Measurements from ENCODE around the gene PRKCG. TPM values are rescaled to one million over a fixed set of nuclear protein-coding genes. Genes with fewer than 3 reads are reported as not detected.

The PRKCG gene
- total and polyA plus RNA-seq, 4 experiments from 2014 or later = 0.06 TPM; not detected in 3

GRCh38 chr19:53927739-53928138 is 45.7 kb downstream of the PRKCG start:
- Histone ChIP-seq H3K4me1 (ENCODE audit: insufficient read depth, low read length) (no peaks in the 10 kb centered on the region), H3K36me3 (ENCODE audit: insufficient read depth, low read length) (no peaks in the 10 kb centered on the region), H3K4me3 (ENCODE audit: low read length in 2 of 2) (no peak overlapping the region), H3K9me3 (ENCODE audit: control insufficient read depth in 1 of 2, low read length in 2 of 2) (no peaks in the 10 kb centered on the region), H3K27me3 (ENCODE audit: insufficient read depth, low read length) (no peaks in the 10 kb centered on the region), H3K27ac (ENCODE audit: low read depth, low read length) (no peak overlapping the region)
- Mint-ChIP-seq H3K9me3 (peaks cover 0 to 12% (median 2%) of the 10 kb centered on the region in 8 donors), H3K36me3 (no peaks in the 10 kb centered on the region), H3K4me3 (peak overlapping the region in 1 of 8 donors; percentile 58), H3K4me1 (no peaks in the 10 kb centered on the region), H3K27ac (peak overlapping the region in 1 of 7 donors; percentile 78), H3K27me3 (peaks cover 6 to 9% of the 10 kb centered on the region in 2 donors)
- CTCF ChIA-PET (ENCODE audit: partially characterized antibody) = no interaction called here
- POLR2A ChIA-PET (ENCODE audit: partially characterized antibody) = interaction anchor here (0.6 kb wide), 1 partner anchor 42 kb away, joined by 4 read pairs; no protein-coding TSS in a partner anchor
- intact Hi-C loops (cut with micrococcal nuclease) = loop anchor here (1.0 kb wide), 1 partner anchor 24 kb away; no protein-coding TSS in a partner anchor
- DNase-seq = peak in 3 of 5 donors; percentile 22 to 28 (median 26)

DNA sequence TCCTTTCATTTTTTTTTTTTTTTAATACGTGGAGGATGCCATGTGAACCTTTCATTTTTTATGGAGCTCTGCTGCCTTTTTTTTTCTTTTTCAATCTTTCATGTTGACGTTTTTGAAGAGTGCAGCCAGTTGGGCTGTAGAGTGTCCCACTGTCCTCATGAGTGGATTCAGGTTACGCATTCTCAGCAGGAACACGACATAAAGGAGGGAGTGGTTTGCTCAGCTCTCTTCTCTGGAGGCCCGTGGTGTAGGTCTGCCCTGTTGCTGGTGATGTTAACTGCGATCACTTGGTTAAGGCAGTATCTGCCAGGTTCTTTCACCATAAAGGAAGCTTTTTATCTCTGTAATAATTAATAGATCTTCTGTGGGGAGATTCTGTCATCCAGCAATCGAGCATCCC is 54.0 kb downstream of the PRKCG start:
- H3K4me1 ChIP-seq (ENCODE audit: insufficient read depth, low read length) = no peaks in the 10 kb centered on the region
- peaks cover 7 to 21% of the 10 kb centered on the region in 2 donors for H3K27me3 Mint-ChIP-seq
- peaks cover 0 to 5% (median 0%) of the 10 kb centered on the region in 8 donors for H3K9me3 Mint-ChIP-seq
- no peaks in the 10 kb centered on the region for H3K9me3 ChIP-seq (ENCODE audit: control insufficient read depth in 1 of 2, low read length in 2 of 2)
- H3K27ac ChIP-seq (ENCODE audit: low read depth, low read length) = no peak overlapping the region
- ChIA-PET POLR2A (ENCODE audit: partially characterized antibody) (no interaction called here), CTCF (ENCODE audit: partially characterized antibody) (interaction anchor here (1.3 kb wide), 1 partner anchor 143 kb away, joined by 3 read pairs; no protein-coding TSS in a partner anchor)
- H3K4me1 Mint-ChIP-seq = no peaks in the 10 kb centered on the region
- H3K36me3 Mint-ChIP-seq = no peaks in the 10 kb centered on the region
- H3K4me3 Mint-ChIP-seq = no peak overlapping the region
- H3K27ac Mint-ChIP-seq = no peak overlapping the region
- DNase-seq = no peak
- intact Hi-C loops (cut with micrococcal nuclease) = no loop called here
- H3K4me3 ChIP-seq (ENCODE audit: low read length in 2 of 2) = no peak overlapping the region
- H3K36me3 ChIP-seq (ENCODE audit: insufficient read depth, low read length) = no peaks in the 10 kb centered on the region
- H3K27me3 ChIP-seq (ENCODE audit: insufficient read depth, low read length) = no peaks in the 10 kb centered on the region

DNA sequence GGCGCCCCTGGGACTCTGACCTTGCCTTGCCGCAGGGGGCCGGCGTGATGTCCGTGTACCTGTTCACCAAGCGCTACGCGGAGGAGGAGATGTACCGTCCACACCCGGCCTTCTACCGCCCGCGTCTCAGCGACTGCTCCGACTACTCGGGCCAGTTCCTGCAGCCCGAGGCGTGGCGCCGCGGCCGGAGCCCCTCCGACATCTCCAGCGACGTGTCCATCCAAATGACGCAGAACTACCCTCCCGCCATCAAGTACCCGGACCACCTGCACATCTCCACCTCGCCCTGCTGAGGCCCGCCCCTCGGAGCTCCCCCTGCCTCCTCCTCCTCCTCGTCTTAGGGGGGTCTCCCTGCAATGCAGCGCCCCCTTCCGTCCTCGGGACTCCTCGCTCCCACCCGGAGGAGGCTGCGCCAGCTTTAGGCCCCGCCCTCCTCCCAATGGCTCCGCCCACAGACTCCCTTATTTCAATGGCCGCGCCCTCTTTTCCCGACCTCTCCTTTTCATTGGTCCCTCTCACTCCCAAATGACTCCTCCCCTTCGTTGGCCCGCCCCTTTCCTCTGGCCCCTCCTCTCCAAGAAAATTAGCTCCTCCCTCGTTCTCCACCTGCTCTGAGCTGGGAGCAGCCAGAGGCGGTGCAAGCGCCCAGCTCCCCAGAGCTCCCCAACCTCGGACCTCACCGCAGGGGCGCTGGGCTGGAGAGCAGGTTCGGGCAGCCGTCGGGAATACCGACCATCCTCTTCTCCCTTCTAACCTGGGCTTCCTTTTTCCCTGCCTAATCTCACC is 60.2 kb downstream of the PRKCG start:
- Histone ChIP-seq H3K36me3 (ENCODE audit: insufficient read depth, low read length) (no peaks in the 10 kb centered on the region), H3K27me3 (ENCODE audit: insufficient read depth, low read length) (peaks cover 4% of the 10 kb centered on the region), H3K4me1 (ENCODE audit: insufficient read depth, low read length) (no peaks in the 10 kb centered on the region), H3K27ac (ENCODE audit: low read depth, low read length) (no peak overlapping the region), H3K9me3 (ENCODE audit: control insufficient read depth in 1 of 2, low read length in 2 of 2) (no peaks in the 10 kb centered on the region), H3K4me3 (ENCODE audit: low read length in 2 of 2) (no peak overlapping the region)
- ChIA-PET CTCF (ENCODE audit: partially characterized antibody) (interaction anchor here (0.6 to 1.0 kb wide), 2 partner anchors 83 to 101 kb away, joined by 3 read pairs; no protein-coding TSS in a partner anchor), POLR2A (ENCODE audit: partially characterized antibody) (no interaction called here)
- intact Hi-C loops (cut with micrococcal nuclease) = no loop called here
- peaks cover 0 to 7% (median 3%) of the 10 kb centered on the region in 8 donors for H3K9me3 Mint-ChIP-seq
- no peaks in the 10 kb centered on the region for H3K36me3 Mint-ChIP-seq
- DNase-seq = no peak
- no peak overlapping the region for H3K4me3 Mint-ChIP-seq
- no peaks in the 10 kb centered on the region for H3K4me1 Mint-ChIP-seq
- H3K27me3 Mint-ChIP-seq = peaks cover 33 to 52% of the 10 kb centered on the region in 2 donors
- H3K27ac Mint-ChIP-seq = no peak overlapping the region

DNA sequence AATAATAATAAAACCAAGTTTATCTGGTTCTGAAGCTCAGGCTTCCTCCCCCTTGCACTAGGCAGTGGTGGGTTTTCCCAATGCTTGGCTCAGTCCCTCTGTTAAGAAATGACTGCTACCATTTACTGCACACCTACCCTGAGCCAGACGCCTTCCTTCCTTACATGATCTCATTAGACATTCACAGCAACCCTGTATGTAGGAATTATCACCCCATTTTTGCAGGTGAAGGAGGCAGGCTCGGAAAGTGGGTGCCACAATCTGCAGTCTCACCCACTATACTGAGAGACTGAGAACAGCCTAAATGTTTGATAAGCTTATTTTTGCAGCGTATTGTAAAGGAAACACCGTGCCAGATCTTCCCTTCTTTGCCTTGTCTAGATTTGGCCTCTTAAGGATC is 62.4 kb downstream of the PRKCG start:
- CTCF ChIA-PET (ENCODE audit: partially characterized antibody) = no interaction called here
- Mint-ChIP-seq H3K4me3 (no peak overlapping the region), H3K36me3 (no peaks in the 10 kb centered on the region), H3K27ac (no peak overlapping the region), H3K4me1 (no peaks in the 10 kb centered on the region), H3K9me3 (peaks cover 0 to 5% (median 2%) of the 10 kb centered on the region in 8 donors), H3K27me3 (peaks cover 34 to 46% of the 10 kb centered on the region in 2 donors)
- Histone ChIP-seq H3K4me1 (ENCODE audit: insufficient read depth, low read length) (no peaks in the 10 kb centered on the region), H3K27me3 (ENCODE audit: insufficient read depth, low read length) (peaks cover 4% of the 10 kb centered on the region), H3K9me3 (ENCODE audit: control insufficient read depth in 1 of 2, low read length in 2 of 2) (no peaks in the 10 kb centered on the region), H3K27ac (ENCODE audit: low read depth, low read length) (no peak overlapping the region), H3K4me3 (ENCODE audit: low read length in 2 of 2) (no peak overlapping the region), H3K36me3 (ENCODE audit: insufficient read depth, low read length) (no peaks in the 10 kb centered on the region)
- no peak for DNase-seq
- POLR2A ChIA-PET (ENCODE audit: partially characterized antibody) = no interaction called here
- intact Hi-C loops (cut with micrococcal nuclease) = no loop called here

DNA sequence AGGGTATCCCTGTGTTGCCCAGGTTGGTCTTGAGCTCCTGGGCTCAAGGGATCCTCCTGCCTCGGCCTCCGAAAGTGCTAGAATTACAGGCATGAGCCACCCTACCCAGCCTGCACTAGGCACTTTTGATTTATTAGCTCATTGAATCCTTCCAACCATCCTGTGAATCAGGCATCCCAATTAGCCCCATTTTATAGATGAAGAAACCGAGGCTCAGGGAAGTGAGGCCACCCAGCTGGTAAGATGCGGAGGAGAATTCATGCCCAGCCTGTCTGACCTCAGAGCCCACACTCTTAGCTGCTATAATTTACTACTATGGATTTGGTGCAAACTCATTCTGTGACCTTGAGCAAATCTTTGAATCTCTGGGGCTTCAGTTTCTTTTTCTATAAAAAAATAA is 62.9 kb downstream of the PRKCG start:
- Mint-ChIP-seq H3K36me3 (no peaks in the 10 kb centered on the region), H3K27me3 (peaks cover 34 to 42% of the 10 kb centered on the region in 2 donors), H3K4me1 (no peaks in the 10 kb centered on the region), H3K27ac (no peak overlapping the region), H3K4me3 (no peak overlapping the region), H3K9me3 (peaks cover 0 to 5% (median 2%) of the 10 kb centered on the region in 8 donors)
- ChIA-PET POLR2A (ENCODE audit: partially characterized antibody) (no interaction called here), CTCF (ENCODE audit: partially characterized antibody) (no interaction called here)
- no peaks in the 10 kb centered on the region for H3K9me3 ChIP-seq (ENCODE audit: control insufficient read depth in 1 of 2, low read length in 2 of 2)
- peaks cover 4% of the 10 kb centered on the region for H3K27me3 ChIP-seq (ENCODE audit: insufficient read depth, low read length)
- H3K4me3 ChIP-seq (ENCODE audit: low read length in 2 of 2) = no peak overlapping the region
- H3K36me3 ChIP-seq (ENCODE audit: insufficient read depth, low read length) = no peaks in the 10 kb centered on the region
- no peaks in the 10 kb centered on the region for H3K4me1 ChIP-seq (ENCODE audit: insufficient read depth, low read length)
- DNase-seq = no peak
- intact Hi-C loops (cut with micrococcal nuclease) = no loop called here
- H3K27ac ChIP-seq (ENCODE audit: low read depth, low read length) = no peak overlapping the region

DNA sequence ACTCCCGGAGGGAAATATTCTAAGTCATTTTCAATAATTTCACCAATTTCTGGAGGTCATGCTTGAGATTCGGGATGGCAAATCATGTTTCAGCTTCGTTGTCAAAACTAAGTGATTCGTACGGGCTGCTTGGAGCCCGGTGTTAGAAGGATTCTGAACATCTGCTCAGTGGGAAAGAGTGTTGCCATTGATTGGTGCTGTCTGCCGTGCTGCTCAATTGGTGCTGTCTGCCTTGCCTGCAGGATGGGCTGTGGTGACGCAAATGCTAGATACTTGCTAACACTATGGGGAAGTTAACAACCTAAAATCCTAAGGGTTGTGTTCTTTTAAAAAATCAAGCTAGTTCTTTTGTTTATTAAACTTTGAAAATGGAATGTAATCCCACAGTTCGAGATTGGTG is 63.4 kb downstream of the PRKCG start:
- Mint-ChIP-seq H3K27ac (no peak overlapping the region), H3K4me3 (no peak overlapping the region), H3K9me3 (peaks cover 0 to 5% (median 2%) of the 10 kb centered on the region in 8 donors), H3K36me3 (no peaks in the 10 kb centered on the region), H3K4me1 (no peaks in the 10 kb centered on the region), H3K27me3 (peaks cover 31 to 38% of the 10 kb centered on the region in 2 donors)
- no peak for DNase-seq
- Histone ChIP-seq H3K4me3 (ENCODE audit: low read length in 2 of 2) (no peak overlapping the region), H3K27ac (ENCODE audit: low read depth, low read length) (no peak overlapping the region), H3K27me3 (ENCODE audit: insufficient read depth, low read length) (peaks cover 4% of the 10 kb centered on the region), H3K4me1 (ENCODE audit: insufficient read depth, low read length) (no peaks in the 10 kb centered on the region), H3K36me3 (ENCODE audit: insufficient read depth, low read length) (no peaks in the 10 kb centered on the region), H3K9me3 (ENCODE audit: control insufficient read depth in 1 of 2, low read length in 2 of 2) (no peaks in the 10 kb centered on the region)
- ChIA-PET CTCF (ENCODE audit: partially characterized antibody) (no interaction called here), POLR2A (ENCODE audit: partially characterized antibody) (no interaction called here)
- intact Hi-C loops (cut with micrococcal nuclease) = no loop called here

DNA sequence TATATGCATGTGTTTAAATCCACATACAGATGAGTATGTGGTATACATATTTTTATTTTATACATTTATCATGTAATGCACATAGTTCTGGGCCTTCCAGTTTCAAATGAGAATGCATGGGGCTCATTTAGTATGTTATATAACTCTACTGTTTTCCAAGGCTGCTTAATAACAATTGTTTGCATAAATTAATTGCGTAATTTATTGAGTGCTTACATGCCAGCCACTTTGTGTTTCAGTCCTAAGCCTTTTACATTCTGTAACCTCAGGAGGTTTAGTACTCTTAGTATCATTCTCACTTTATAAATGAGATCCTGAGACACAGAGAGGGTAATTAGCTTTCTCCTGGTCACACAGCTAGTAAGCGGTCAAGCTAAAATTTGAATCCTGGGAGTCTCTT is 64.0 kb downstream of the PRKCG start:
- CTCF ChIA-PET (ENCODE audit: partially characterized antibody) = interaction anchor here (1.5 kb wide), 1 partner anchor 33 kb away, joined by 5 read pairs; no protein-coding TSS in a partner anchor
- no peak for DNase-seq
- H3K27ac ChIP-seq (ENCODE audit: low read depth, low read length) = no peak overlapping the region
- Mint-ChIP-seq H3K4me1 (no peaks in the 10 kb centered on the region), H3K36me3 (no peaks in the 10 kb centered on the region), H3K27ac (no peak overlapping the region), H3K27me3 (peaks cover 31 to 36% of the 10 kb centered on the region in 2 donors), H3K4me3 (no peak overlapping the region), H3K9me3 (peaks cover 0 to 5% (median under 1%) of the 10 kb centered on the region in 8 donors)
- no peaks in the 10 kb centered on the region for H3K9me3 ChIP-seq (ENCODE audit: control insufficient read depth in 1 of 2, low read length in 2 of 2)
- intact Hi-C loops (cut with micrococcal nuclease) = no loop called here
- H3K36me3 ChIP-seq (ENCODE audit: insufficient read depth, low read length) = no peaks in the 10 kb centered on the region
- no peaks in the 10 kb centered on the region for H3K4me1 ChIP-seq (ENCODE audit: insufficient read depth, low read length)
- H3K4me3 ChIP-seq (ENCODE audit: low read length in 2 of 2) = no peak overlapping the region
- POLR2A ChIA-PET (ENCODE audit: partially characterized antibody) = no interaction called here
- peaks cover 4% of the 10 kb centered on the region for H3K27me3 ChIP-seq (ENCODE audit: insufficient read depth, low read length)
